Measurements from ENCODE around the gene SRGAP1. TPM values are rescaled to one million over a fixed set of nuclear protein-coding genes. Genes with fewer than 3 reads are reported as not detected.

SRGAP1 gene
- total RNA-seq, 1 donor from 2014 or later, result 3.0 TPM

- no peak overlapping the region for H3K4me2 ChIP-seq
- no peak overlapping the region for H3K4me3 Mint-ChIP-seq
- H3K4me3 ChIP-seq, result no peak overlapping the region
- no peaks in the 10 kb centered on the region for H3K9me3 ChIP-seq (ENCODE audit: low read depth)
- H3K4me1 ChIP-seq, result peaks cover 3% of the 10 kb centered on the region
- H3K27me3 Mint-ChIP-seq (ENCODE audit: insufficient read depth, low read depth), result peaks cover 4% of the 10 kb centered on the region
- DNase-seq (ENCODE audit: low spot score), result no peak
- H2AFZ ChIP-seq (replicated peaks), result no peak overlapping the region
- H3K27ac Mint-ChIP-seq, result no peak overlapping the region
- TF ChIP-seq EZH2 (IDR thresholded peaks at IDR 0.05) (no peak), CTCF (IDR thresholded peaks at IDR 0.05) (no peak), EZH2phosphoT487 (IDR thresholded peaks at IDR 0.05) (no peak)
- H3K27me3 ChIP-seq, result no peaks in the 10 kb centered on the region
- no peak overlapping the region for H3K9ac ChIP-seq
- no peaks in the 10 kb centered on the region for H3K36me3 ChIP-seq
- peaks cover 3% of the 10 kb centered on the region for H4K20me1 ChIP-seq (ENCODE audit: low read depth)
- no peak overlapping the region for H3K27ac ChIP-seq
- H3F3A ChIP-seq (ENCODE audit: low read depth), result no peaks in the 10 kb centered on the region
- H3K4me1 Mint-ChIP-seq, result peaks cover 5% of the 10 kb centered on the region
- H3K36me3 Mint-ChIP-seq, result no peaks in the 10 kb centered on the region
- H3K9me3 Mint-ChIP-seq, result no peaks in the 10 kb centered on the region
- H3K79me2 ChIP-seq (ENCODE audit: low read depth), result no peaks in the 10 kb centered on the region
These were observed 114.5 kb downstream of the SRGAP1 start for GRCh38 chr12:63958876-63959580.

GRCh38 chr12:63961048-63961447 is 116.5 kb downstream of the SRGAP1 start:
- no peak overlapping the region for H3K27ac ChIP-seq
- no peak overlapping the region for H3K27ac Mint-ChIP-seq
- no peaks in the 10 kb centered on the region for H3K9me3 Mint-ChIP-seq
- H3K4me1 ChIP-seq, result peaks cover 15% of the 10 kb centered on the region
- TF ChIP-seq CTCF (IDR thresholded peaks at IDR 0.05), result no peak
- no peak for TF ChIP-seq EZH2 (IDR thresholded peaks at IDR 0.05)
- TF ChIP-seq EZH2phosphoT487 (IDR thresholded peaks at IDR 0.05), result no peak
- peaks cover 2% of the 10 kb centered on the region for H3K27me3 Mint-ChIP-seq (ENCODE audit: insufficient read depth, low read depth)
- H3K36me3 ChIP-seq, result no peaks in the 10 kb centered on the region
- H3K4me3 Mint-ChIP-seq, result no peak overlapping the region
- peaks cover 12% of the 10 kb centered on the region for H3K4me1 Mint-ChIP-seq
- no peak for DNase-seq (ENCODE audit: low spot score)
- no peak overlapping the region for H3K9ac ChIP-seq
- no peaks in the 10 kb centered on the region for H3K9me3 ChIP-seq (ENCODE audit: low read depth)
- H3K4me2 ChIP-seq, result no peak overlapping the region
- H2AFZ ChIP-seq (replicated peaks), result no peak overlapping the region
- H3K27me3 ChIP-seq, result no peaks in the 10 kb centered on the region
- no peak overlapping the region for H3K4me3 ChIP-seq
- H3K79me2 ChIP-seq (ENCODE audit: low read depth), result no peaks in the 10 kb centered on the region
- no peaks in the 10 kb centered on the region for H3K36me3 Mint-ChIP-seq
- no peaks in the 10 kb centered on the region for H4K20me1 ChIP-seq (ENCODE audit: low read depth)
- no peaks in the 10 kb centered on the region for H3F3A ChIP-seq (ENCODE audit: low read depth)

GRCh38 chr12:63961543-63961942 is 117.0 kb downstream of the SRGAP1 start:
- H3K36me3 ChIP-seq, result no peaks in the 10 kb centered on the region
- H3K27ac ChIP-seq, result no peak overlapping the region
- H4K20me1 ChIP-seq (ENCODE audit: low read depth), result no peaks in the 10 kb centered on the region
- no peak overlapping the region for H3K4me3 ChIP-seq
- TF ChIP-seq CTCF (IDR thresholded peaks at IDR 0.05) (no peak), EZH2 (IDR thresholded peaks at IDR 0.05) (no peak), EZH2phosphoT487 (IDR thresholded peaks at IDR 0.05) (no peak)
- H2AFZ ChIP-seq (replicated peaks), result no peak overlapping the region
- Mint-ChIP-seq H3K4me1 (peaks cover 12% of the 10 kb centered on the region), H3K9me3 (no peaks in the 10 kb centered on the region), H3K4me3 (no peak overlapping the region), H3K36me3 (no peaks in the 10 kb centered on the region), H3K27ac (no peak overlapping the region), H3K27me3 (ENCODE audit: insufficient read depth, low read depth) (peaks cover 2% of the 10 kb centered on the region)
- no peak overlapping the region for H3K9ac ChIP-seq
- H3K79me2 ChIP-seq (ENCODE audit: low read depth), result no peaks in the 10 kb centered on the region
- no peak overlapping the region for H3K4me2 ChIP-seq
- no peaks in the 10 kb centered on the region for H3K27me3 ChIP-seq
- peaks cover 15% of the 10 kb centered on the region for H3K4me1 ChIP-seq
- H3K9me3 ChIP-seq (ENCODE audit: low read depth), result no peaks in the 10 kb centered on the region
- H3F3A ChIP-seq (ENCODE audit: low read depth), result no peaks in the 10 kb centered on the region
- DNase-seq (ENCODE audit: low spot score), result no peak
